GM18508 (cell line): Measurements from ENCODE around the gene ABCB6.

ENCODE experiments used
- ATAC-seq: cut with Tn5 transposase; IDR thresholded peaks from one replicate; pipeline ENCODE4 v1.9.1; 2021; ENCODE audit warnings: moderate number of reproducible peaks; ENCODE audit not compliant: insufficient read depth, unreplicated experiment

Gene ABCB6

DNA sequence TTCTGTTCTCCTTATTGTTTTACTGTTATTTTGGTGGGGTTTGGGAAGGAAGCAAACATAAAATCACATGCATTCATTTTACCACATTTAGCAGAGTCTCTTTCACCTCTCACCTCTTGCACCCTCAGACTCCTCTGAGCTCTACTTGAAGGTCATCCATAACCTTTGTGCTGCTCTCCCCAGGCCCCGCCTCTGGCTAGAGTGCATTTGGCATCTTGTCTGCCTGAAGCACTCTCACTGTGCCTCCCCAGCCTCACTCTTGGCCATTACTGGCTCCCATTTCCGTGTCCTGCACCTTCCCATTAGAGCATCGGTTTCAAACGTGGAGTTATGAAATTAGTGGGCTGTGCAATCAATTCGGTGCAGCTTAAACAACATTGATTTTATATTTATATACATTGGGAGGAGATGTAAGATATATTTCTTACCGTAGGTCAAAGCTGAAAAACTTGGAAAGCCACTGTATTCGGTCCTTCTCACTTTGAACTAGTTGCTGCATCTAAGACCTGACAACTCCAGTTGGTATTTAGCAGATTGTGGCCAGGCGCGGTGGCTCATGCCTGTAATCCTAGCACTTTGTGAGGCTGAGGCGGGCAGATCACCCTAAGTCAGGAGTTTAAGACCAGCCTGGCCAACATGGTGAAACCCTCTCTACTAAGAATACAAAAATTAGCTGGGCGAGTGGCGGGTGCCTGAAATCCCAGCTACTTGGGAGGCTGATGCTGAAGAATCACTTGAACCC, 19.1 kb downstream of the ABCB6 start:
- no peak for ATAC-seq

DNA sequence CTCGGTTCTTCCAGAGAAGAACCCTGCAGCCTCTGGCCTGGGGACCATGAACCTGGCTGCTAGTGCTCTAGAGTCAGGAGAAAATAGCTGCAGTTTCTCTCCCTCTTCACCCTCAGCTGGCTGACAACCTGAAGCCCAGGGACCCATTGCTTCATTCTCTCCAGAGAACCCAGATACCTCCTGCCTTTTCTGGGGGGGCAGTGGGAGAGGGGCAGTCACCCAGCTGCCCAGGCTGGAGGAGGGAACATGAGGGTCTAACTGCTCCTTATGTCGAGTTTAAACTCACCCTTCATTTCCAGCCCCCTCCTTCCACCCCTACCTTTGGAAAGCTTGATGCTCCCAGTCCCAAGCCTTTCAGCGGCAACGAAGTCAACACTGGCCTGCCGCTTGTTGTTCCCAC, 19.8 kb downstream of the ABCB6 start:
- ATAC-seq: no peak

DNA sequence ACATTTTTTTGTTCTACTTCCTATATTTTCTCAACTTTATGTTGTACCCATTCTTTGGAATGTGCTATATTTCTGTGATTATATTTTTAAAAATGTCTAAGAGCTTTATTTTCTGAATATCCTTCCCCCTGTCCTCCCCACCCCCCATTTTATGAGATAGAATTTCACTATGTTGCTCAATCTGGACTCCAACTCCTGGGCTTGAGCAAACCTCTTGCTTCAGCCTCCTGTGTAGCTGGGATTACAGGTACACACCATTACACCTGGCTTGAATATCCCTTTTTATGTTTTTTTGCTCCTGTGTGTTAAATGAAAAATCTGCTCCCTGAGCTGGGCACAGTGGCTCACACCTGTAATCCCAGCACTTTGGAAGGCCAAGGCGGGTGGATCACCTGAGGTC, 21.4 kb downstream of the ABCB6 start:
- ATAC-seq: no peak

DNA sequence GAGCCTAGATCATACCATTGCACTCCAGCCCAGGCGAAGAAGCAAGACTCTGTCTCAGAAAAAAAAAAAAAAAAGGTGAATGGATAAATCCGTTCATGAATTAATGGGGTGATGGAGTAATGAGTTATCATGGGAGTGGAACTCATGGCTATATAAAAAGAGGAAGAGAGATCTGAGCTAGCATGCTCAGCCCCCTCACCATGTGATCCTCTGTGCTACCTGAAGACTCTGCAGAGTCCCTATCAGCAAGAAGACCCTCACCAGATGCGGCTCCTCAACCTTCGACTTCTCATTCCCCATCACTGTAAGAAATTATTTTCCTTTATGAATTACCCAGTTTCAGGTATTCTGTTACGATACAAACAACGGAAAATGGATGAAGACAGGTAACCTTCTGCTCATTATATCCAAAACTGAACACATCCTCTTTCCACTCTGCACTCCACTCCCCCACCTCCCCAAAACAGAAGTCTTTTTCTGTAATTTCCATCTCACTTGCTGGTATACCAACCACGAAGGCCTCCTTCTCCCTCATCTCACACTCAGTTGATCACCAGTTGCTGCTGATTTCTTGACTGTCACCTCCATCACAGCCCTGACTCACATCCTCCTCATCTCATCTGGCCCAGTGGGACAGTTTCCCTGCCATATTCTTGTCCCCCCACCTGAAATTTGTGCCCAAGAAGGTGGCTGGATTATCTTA, 31.9 kb downstream of the ABCB6 start:
- no peak for ATAC-seq

DNA sequence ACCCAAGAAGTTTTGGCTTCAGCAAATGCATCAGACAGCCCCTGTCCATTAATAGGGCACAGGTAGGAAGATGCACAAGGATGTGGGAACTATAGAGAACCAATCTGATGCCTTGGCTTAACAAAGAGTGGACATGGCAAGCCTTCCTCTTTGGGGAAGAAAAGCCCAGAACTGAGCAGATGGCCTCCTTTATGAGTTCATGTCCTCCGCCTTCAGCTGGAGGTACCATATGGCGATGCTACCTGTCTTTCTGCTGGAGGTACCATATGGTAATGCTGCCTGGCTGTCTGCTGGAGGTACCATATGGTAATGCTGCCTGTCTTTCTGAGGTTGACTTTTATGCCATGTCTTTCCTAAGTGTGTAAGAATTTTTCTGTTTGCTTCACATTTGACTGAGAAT, 34.6 kb downstream of the ABCB6 start:
- no peak for ATAC-seq

DNA sequence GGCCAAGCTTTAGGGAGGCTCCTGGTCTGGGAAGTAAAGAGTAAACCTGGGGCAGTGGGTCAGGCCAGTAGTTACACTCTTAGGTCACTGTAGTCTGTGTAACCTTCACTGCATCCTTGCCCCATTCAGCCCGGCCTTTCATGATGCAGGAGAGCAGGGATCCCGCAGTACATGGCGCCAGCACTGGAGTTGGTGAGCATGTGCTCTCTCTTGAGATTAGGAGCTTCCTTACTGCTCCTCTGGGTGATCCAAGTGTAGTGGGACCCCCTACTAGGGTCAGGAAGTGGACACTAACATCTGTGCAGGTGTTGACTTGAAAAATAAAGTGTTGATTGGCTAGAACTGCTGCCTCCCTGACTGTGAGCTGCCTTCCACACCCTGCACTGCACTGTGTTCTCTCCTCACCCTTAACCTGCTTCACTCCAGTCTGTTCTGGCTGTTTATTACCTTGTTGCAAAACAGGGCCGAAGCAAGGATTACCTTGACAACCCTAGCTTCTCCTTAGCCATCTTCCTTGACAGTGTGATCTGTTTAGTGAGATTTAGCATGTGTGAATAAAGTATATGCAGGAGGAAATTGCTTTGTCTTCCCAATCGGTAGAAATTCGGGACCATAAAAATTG, 35.5 kb downstream of the ABCB6 start:
- ATAC-seq: no peak

DNA sequence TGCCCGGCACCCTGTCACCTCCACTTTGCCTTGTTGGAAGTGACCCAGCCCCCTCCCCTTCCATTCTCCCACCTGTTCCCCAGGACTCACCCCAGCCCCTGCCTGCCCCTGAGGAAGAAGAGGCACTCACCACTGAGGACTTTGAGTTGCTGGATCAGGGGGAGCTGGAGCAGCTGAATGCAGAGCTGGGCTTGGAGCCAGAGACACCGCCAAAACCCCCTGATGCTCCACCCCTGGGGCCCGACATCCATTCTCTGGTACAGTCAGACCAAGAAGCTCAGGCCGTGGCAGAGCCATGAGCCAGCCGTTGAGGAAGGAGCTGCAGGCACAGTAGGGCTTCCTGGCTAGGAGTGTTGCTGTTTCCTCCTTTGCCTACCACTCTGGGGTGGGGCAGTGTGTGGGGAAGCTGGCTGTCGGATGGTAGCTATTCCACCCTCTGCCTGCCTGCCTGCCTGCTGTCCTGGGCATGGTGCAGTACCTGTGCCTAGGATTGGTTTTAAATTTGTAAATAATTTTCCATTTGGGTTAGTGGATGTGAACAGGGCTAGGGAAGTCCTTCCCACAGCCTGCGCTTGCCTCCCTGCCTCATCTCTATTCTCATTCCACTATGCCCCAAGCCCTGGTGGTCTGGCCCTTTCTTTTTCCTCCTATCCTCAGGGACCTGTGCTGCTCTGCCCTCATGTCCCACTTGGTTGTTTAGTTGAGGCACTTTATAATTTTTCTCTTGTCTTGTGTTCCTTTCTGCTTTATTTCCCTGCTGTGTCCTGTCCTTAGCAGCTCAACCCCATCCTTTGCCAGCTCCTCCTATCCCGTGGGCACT, 36.2 kb downstream of the ABCB6 start:
- ATAC-seq: no peak

DNA sequence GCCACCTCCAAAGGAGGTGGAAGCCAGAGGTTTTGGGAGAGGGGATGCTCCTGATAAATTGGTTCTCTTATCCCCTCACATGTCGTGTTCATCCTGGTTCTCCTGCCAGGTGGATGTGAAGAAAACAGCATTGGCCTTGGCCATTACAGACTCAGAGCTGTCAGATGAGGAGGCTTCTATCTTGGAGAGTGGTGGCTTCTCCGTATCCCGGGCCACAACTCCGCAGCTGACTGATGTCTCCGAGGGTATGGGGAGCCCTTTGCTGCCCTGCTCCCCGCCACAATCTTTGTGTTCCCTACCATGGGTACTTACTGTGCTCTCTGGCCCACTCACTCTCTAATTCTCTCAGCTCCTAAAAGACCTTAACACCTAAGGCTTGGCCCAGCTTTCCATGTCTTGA, 37.2 kb downstream of the ABCB6 start:
- ATAC-seq: no peak

DNA sequence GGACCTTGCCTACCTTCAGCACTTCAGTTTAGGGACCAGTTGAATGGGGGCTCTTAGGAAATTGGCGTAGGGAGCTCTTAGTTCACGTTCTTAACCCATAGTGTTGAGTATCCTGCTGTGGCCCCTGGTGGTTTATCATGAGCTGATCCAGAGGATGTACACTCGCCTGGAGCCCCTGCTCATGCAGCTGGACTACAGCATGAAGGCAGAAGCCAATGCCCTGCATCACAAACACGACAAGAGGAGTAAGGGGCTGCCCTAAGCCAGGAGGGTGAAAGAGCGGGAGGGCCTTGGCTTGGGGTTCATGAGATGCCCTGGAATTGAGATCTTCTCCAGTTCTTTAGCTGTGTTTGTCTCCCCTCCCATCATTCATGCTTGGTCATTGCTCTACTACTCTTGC, 37.8 kb downstream of the ABCB6 start:
- no peak for ATAC-seq

DNA sequence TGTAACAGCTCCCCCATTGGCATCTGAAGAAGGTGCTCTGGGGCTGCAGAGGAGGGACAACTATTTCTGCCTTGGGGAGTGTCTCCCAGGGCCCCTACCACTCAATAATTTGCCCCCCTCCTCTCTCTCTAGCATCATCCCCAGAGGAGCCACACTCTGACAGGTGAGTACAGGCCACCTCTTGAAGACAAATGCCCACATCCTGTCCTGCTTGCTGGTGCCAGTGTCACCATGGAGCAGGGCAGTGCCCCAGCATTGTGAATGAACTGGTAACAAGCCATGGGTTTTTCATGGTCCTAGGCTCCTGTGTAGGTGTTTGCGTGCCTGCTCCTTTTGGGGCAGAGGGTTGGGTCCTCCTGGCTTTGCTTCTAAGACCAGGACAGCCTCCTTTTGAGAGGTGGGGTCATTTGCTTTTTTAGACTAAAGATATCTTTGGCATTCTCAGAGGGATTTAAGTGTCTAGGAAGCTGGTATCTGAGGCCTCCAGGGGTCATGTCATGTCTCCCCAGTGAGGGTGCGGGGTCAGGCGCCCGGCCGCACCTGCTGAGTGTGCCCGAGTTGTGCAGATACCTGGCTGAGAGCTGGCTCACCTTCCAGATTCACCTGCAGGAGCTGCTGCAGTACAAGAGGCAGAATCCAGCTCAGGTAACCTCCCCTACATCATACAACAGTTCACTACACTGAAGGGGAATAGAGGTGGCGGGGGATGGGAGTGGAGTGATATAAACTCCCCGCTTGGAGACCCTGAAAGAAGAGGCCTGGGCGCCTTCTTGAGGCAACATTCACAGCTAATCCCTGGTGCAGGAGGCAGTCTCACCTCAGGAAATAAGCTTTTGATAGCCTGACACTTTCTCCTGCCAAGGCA, 38.9 kb downstream of the ABCB6 start:
- no peak for ATAC-seq

DNA sequence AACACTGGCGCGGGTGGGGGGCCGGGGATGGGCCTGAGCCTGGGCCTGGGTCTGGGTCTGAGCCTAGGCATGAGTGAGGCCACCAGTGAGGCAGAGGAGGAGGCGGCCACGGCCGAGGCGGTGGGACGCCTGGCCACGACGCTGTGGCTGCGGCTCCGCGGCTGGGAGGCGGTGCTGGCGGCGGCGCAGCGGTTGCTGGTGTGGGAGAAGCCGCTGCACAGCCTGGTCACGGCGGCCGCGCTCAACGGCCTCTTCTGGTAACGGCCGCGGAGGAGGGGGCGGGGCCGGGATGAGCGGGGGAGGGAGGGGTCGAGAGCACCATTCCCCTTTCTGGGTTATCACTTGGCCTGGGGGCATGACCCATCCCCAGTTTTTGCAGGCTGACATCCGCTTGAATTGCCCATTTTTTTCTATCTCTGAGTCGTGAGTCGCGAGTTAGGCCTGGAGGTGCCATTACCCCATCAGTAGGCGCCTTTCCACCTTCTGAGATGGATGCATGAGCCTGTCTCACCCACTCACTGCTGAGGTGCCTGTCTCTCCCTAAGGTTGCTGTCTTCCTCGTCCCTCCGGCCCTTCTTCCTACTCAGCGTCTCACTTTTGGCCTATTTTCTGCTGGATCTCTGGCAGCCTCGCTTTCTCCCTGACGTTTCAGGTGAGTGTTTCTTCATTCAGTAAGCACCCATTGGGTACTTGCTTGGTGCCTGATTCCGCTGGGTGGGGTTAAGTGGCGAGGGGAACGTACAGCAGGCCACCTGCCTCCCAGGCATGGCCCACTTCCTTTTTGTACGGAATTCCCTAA, 40.2 kb downstream of the ABCB6 start:
- ATAC-seq: no peak

DNA sequence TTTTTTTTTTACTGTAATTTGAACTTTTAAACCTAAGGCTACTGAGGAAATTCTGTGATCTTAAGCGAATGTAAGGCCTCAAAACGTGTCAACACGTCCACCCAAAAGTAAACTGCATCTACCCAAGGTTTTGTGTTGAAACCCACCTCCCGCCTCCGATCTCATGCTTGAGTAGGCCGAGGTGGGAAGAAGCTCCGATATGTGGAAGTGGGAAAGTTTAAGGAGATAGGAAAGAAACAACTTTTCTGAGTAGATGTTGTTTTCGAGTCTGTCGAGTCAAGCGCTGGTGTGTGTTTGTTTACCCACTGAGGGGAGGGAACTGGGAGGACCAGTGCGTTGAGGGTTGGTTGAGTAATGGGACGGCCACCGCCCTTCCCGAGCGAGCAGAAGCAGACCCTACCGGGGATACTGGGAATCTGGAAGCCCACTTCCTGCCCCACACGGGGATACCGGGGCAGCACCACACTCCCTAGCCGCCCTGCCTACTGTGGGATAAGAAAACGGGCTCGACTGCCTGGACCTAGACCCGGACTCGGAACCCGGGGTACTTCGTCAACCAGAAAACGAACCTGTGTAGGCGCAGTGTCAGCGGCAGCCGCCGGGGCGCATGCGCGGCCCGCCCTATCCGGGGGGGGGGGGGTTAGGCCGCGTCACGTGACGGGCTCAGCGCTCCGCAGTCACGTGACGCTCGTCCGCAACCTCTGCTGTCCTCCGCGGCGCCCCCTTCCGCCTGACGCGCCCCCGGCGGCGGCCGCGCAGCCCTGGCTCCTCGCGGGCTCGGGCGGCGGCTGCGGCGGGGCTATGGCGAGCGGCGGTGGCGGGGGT, 41.0 kb downstream of the ABCB6 start, which contains the start of gene RETREG2:
TSS of gene RETREG2 (plus strand) at position 724 of the 825 bp plus-strand sequence. CDS start at position 802, 78 bp downstream.
- ATAC-seq: no peak

DNA sequence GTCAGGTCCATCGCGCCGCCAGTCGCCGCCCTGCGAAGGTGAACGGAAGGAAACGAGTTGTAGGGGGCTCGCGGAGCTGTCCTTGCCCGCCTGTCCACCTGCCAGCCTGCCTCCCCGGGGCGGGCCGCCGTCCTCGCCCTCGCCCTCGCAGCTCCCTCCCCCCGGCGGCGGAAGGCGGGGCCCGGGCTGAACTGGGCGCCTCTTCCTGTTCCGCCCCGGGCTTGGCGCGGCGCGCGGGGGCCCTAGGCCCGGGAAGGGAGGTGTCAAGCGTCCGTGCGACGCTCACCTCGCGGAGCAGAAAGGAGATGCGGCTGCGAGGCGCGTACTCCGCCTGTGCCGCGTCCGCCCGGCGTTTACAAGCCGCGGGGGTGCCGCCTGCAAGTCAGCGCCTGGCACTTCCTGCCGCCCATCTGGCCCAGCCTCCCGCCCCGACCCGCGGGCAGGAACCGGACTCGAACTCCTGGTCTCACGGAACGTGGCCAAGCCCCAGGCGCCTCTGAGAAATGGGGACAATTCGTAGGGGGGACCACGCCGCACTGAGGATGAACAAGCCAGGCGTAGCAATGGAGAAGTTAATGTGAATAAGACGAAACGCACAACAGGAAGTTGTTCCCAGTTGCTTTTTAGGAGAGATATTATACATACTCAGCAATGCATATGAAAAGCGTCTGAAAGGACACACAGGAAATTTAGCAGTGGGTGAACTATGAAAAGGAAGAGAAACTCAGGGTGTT, 41.8 kb downstream of the ABCB6 start, which contains the start of gene CNPPD1:
TSS of gene CNPPD1 (minus strand) at position 108 of the 734 bp plus-strand sequence. CDS start at position 11, 97 bp downstream.
- peak; percentile 31 for ATAC-seq

DNA sequence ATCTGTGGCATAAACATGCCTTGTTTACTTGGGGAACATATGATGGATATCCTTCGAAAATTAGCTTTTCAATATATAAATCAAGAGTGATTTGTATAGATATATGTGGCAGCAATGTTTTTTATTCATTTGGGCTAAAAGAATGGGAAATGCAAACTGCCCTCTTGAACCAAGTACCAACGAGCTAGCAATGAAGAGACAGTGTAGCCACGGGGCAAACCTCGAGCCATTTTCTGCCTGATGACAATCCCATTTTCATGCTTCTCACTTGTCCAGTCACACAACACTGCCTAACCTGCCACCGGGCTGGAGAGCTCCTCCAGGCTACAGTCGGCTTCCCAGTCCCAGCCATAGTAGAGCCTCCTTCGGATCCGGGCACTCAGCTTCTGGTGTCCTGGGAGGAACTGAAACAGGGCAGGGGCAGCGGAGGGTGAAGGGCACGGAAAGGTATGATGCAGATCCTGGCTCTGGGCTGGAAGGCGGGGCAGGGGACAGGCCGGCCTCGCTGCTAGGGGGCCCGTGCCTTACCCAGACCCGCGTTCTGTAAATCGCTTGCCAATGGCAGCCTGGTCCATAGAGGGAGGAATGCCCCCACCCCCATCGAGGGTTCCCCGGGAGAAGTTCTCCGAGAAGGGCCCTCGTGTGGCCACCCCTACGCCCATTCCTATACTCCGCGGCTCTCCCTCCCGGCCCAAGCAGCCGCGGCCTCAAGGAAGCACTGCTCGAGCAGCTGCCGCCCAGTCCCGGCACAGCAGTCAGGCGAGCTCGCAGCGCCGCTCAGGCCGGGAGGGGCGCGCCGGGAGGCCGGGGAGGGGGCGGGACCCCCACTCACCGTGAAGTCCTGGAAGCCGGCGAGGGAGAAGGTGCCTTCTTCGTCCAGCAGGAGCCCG, 42.6 kb downstream of the ABCB6 start:
- ATAC-seq: peak; percentile 21

DNA sequence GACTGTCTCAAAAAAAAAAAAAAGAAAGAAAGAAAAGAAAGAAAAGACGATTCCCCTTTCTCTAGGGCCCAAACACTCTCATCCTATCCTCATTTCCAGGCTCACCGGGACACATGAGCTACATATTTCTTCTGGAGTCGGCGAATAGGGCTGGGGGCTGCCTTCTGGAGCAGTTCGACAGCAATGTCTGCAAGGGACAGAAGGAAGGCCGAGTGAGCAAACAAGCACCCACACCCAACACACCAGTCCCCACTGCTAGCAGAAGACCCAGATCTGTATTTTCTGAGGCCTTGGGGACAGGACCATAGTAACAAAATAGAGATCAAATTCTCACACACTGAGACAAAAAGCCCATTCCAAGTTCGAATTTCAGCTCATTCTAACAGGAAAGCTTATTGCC, 43.3 kb downstream of the ABCB6 start:
- no peak for ATAC-seq

DNA sequence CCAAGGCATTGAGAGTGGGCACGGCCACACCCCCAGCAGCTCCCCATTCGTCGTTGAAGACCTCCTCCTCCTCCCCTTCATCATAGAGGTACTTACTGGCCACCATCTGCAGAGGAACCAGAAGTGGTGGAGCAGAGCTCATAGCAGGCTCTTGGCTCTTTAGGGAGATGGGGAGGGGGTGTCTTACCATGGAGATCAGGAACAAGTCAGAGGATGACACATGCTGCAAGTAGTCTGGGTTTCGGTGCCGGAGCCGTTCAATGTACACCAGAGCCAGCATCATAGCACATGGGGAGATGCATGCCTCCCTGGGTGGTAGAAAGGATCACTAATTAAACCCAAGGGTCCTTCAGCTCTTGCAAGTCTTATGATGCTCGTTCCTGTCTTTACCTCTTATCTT, 44.0 kb downstream of the ABCB6 start:
- ATAC-seq: no peak
